Keratinocyte (primary cell): ENCODE results near the gene TBL1XR1.

Source experiments
- CTCF ChIP-seq, 3 experiments: IDR thresholded peaks in 1 of 3; conservative IDR thresholded peaks in 1 of 3; optimal IDR thresholded peaks in 1 of 3; 2 replicates in 2 of 3; 3 replicates in 1 of 3; pipeline versions ENCODE3 to v1.5.1; 2011; ENCODE audit warnings: low read length in 3 of 3, mild to moderate bottlenecking in 3 of 3, moderate library complexity in 2 of 3, control low read depth in 1 of 3, inconsistent platforms in 1 of 3; ENCODE audit not compliant: insufficient read depth in 2 of 3; ENCODE audit errors: extremely low read depth in 1 of 3
- EZH2 ChIP-seq: IDR thresholded peaks from one replicate; pipeline ENCODE4 v1.6.1; 2012; ENCODE audit warnings: inconsistent platforms, mild to moderate bottlenecking, low read length, moderate library complexity

GRCh38 chr3:177079684-177080083 is 117.6 kb downstream of the TBL1XR1 start:
- TF ChIP-seq CTCF (optimal IDR thresholded peaks at IDR 0.05 in 1 of 3, IDR thresholded peaks at IDR 0.05 in 1 of 3, conservative IDR thresholded peaks at IDR 0.05 in 1 of 3; ENCODE audit: extremely low read depth in 1 of 3, insufficient read depth in 2 of 3, low read length in 3 of 3) (no peak), EZH2 (no peak)
